Heart right ventricle (tissue), 16 donors: ENCODE measurements around the gene KIF17. TPM values are rescaled to one million over a fixed set of nuclear protein-coding genes. Genes with fewer than 3 reads are reported as not detected.

ENCODE experiments used
- ATAC-seq, 8 donors: fragments of 200-7000 bp; cut with Tn5 transposase; one replicate each; pipeline ENCODE4 v1.9.1; 2020; ENCODE audit warnings: mild to moderate bottlenecking in 8 of 8, moderate library complexity in 8 of 8, moderate number of reproducible peaks in 1 of 8
- DNase-seq, 2 donors: peaks; one replicate each; pipeline ENCODE4 v3.0.0-alpha.2; 2020
- H3K27ac ChIP-seq, 10 donors: fragments of 200-600 bp; sonication (generic) in 2 of 10; one replicate each; pipeline versions ENCODE4 v1.5.0 to v1.8.0; 2020 to 2022; ENCODE audit warnings: mild to moderate bottlenecking in 3 of 10
- H3K27me3 ChIP-seq, 7 donors: fragments of 200-600 bp; one replicate each; pipeline ENCODE4 v1.8.0; 2021 to 2022; ENCODE audit warnings: mild to moderate bottlenecking in 2 of 7
- H3K36me3 ChIP-seq, 9 donors: fragments of 200-600 bp; sonication (generic) in 1 of 9; one replicate each; pipeline versions ENCODE4 v1.5.0 to v1.8.0; 2020 to 2022; ENCODE audit warnings: mild to moderate bottlenecking in 2 of 9
- H3K4me1 ChIP-seq, 9 donors: fragments of 200-600 bp; sonication (generic) in 1 of 9; one replicate each; pipeline versions ENCODE4 v1.5.0 to v1.8.0; 2020 to 2022; ENCODE audit warnings: mild to moderate bottlenecking in 4 of 9
- H3K4me3 ChIP-seq, 10 donors: fragments of 200-600 bp; sonication (generic) in 2 of 10; one replicate each; pipeline versions ENCODE4 v1.5.0 to v1.8.0; 2020 to 2022; ENCODE audit warnings: mild to moderate bottlenecking in 7 of 10, moderate library complexity in 2 of 10
- H3K9me3 ChIP-seq, 11 donors: fragments of 200-600 bp in 10 of 11; sonication (generic) in 2 of 11; one replicate each; pipeline versions ENCODE4 v1.5.0 to v1.8.0; 2013 to 2022; ENCODE audit warnings: mild to moderate bottlenecking in 2 of 11, control low read depth in 1 of 11, moderate library complexity in 1 of 11
- WGBS, 2 donors: extraction: QIAGEN DNeasy Blood & Tissue Kit; methylation state at CpG; one replicate each; pipeline ENCODE4 v1.1.7; 2013; ENCODE audit warnings: inconsistent platforms in 1 of 2; 5-methylcytosine and 5-hydroxymethylcytosine counted together
- intact Hi-C, 10 donors: fragments of 100-400 bp; cut with DNase I; formaldehyde crosslinking; loops; one replicate each; pipeline versions ENCODE4 v1.11.1 to v1.14.2; 2022
- polyA plus RNA-seq, 2 donors: library from polyadenylated mRNA; stranded (reverse); fragments of 200-250 nt; gene quantifications; one replicate each; pipeline ENCODE4 v1.2.3, GENCODE V29; 2013
- total RNA-seq, 10 donors: library from RNA; stranded (reverse); fragmentation: NEBNext Ultra II Directional in 3 of 10; extraction: Animal tissue kit (Norgen Biotek cat#: 25700) in 3 of 10; gene quantifications; one replicate each; pipeline versions ENCODE4 v1.2.1 to v1.2.4, GENCODE V29; 2021 to 2023
- TF ChIP-seq, protein P1 (sequence below), 9 donors: fragments of 200-600 bp; sonication (generic) in 2 of 9; IDR thresholded peaks; one replicate each; pipeline versions ENCODE4 v1.5.0 to v1.8.0; 2021 to 2022; ENCODE audit warnings: antibody characterized with exemption in 9 of 9, mild to moderate bottlenecking in 5 of 9, moderate library complexity in 1 of 9
- donor health status: Arrhythmogenic right ventricular cardiomyopathy.
- donor health status: ischemic (EF 13 %, LVEDD 7.1; RV severe dilation, severe dysfunction).
- donor health status: healthy with polysubstance abuse.
- donor health status: DM: no; HTN: yes; CAD: no.
- donor health status: DM: no; HTN: no; CAD: no.
- donor health status: ischemic (EF 25% LVEDD 6.9; RV normal size, moderate dysfunction).
- donor health status: ischemic (EF 25% LVEDD 5.7; RV mildly dilated, moderate dysfunction).
- donor health status: healthy.
- donor health status: DM: yes; HTN: yes; CAD: no.
- donor health status: Ischemic cardiomyopathy.
- donor health status: ischemic (EF 35%, LVEDD 5.7; RV mildly dilated, moderate dysfunction).
- donor health status: nonischemic (EF 11% LVEDD 7.7; RV severe dilation, severe dysfunction).
- donor health status: DM: yes; HTN: yes; CAD: no.
- donor health status: PGD.
- donor health status: ischemic (EF 29% LVEDD 5.4; RV normal size, mild dysfunction).
- donor health status: nonischemic (EF 23%, LVEDD 6.1; RV moderate dilation, normal function).

The KIF17 gene
- total and polyA plus RNA-seq, 12 donors, result 2.7 to 7.5 (median 5.2) TPM

DNA sequence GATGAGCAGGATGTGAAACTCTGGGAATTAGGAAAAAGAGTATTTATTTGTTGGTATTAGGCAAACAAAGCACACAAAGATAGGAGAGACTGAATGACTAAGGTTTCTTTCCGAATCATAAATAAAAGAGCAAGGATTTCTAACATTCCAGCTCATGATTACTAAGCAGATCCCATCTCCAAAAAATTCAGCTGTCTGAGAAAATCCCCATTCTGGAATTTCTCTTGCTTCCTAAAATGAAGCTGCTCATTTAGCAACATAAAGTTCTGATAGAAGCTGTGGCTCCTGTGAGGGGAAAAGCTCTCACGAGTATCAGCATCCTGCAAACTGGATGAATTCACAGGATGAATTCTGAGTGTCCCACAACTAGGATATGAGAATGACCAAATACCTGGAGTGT is 21.4 kb upstream of the KIF17 start:
- no peaks in the 10 kb centered on the region for H3K9me3 ChIP-seq
- DNase-seq (no peak), ATAC-seq (no peak)
- 77 to 79% methylated on average over 2 of the region's 2 CpGs for WGBS, 2 donors
- H3K4me1 ChIP-seq, result peaks cover 0 to 7% (median 0%) of the 10 kb centered on the region in 9 donors
- TF ChIP-seq, protein P1, sequence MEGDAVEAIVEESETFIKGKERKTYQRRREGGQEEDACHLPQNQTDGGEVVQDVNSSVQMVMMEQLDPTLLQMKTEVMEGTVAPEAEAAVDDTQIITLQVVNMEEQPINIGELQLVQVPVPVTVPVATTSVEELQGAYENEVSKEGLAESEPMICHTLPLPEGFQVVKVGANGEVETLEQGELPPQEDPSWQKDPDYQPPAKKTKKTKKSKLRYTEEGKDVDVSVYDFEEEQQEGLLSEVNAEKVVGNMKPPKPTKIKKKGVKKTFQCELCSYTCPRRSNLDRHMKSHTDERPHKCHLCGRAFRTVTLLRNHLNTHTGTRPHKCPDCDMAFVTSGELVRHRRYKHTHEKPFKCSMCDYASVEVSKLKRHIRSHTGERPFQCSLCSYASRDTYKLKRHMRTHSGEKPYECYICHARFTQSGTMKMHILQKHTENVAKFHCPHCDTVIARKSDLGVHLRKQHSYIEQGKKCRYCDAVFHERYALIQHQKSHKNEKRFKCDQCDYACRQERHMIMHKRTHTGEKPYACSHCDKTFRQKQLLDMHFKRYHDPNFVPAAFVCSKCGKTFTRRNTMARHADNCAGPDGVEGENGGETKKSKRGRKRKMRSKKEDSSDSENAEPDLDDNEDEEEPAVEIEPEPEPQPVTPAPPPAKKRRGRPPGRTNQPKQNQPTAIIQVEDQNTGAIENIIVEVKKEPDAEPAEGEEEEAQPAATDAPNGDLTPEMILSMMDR (IDR thresholded peaks at IDR 0.05), result no peak
- no peak overlapping the region for H3K4me3 ChIP-seq
- H3K36me3 ChIP-seq, result peaks cover 0 to 78% (median 28%) of the 10 kb centered on the region in 9 donors
- intact Hi-C loops, result loop anchor here in 2 of 10 donors (10.0 kb wide), 1 partner anchor 214 kb away; no protein-coding TSS in a partner anchor
- H3K27me3 ChIP-seq, result no peaks in the 10 kb centered on the region
- no peak overlapping the region for H3K27ac ChIP-seq

DNA sequence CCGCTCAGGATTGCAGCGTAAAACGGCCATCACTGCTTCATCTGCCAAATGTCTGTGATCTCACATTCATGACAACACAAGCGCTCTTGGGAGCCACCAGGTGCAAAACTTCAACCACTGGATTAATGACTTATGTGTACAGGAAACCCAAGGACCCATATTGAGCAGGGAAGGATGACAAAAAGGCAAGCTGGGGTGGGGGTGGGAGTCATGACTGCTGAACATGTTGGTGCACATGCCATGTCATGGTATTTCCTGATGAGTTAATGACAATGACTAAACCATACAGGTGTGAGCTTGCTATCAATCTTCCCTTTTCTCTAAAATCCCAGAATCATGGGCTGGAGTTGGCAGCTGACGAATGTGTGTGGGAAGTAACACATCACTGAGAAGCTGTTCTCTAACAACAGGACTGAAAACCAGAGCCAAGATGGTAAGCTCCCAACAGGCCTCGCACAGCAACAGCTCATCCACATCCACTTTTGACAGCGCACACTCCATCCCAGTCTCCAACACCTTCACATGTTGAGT is 17.8 kb upstream of the KIF17 start:
- 85 to 87% methylated on average over 7 of the region's 7 CpGs for WGBS, 2 donors
- no peak overlapping the region for H3K4me3 ChIP-seq

GRCh38 chr1:20733360-20733975 is 15.7 kb upstream of the KIF17 start:
- TF ChIP-seq, protein P1 (IDR thresholded peaks at IDR 0.05), result no peak
- peaks cover 0 to 51% (median 37%) of the 10 kb centered on the region in 7 donors for H3K27me3 ChIP-seq
- WGBS, 2 donors, result 21 to 22% methylated on average over 7 of the region's 7 CpGs
- no peaks in the 10 kb centered on the region for H3K9me3 ChIP-seq
- H3K27ac ChIP-seq, result peak overlapping the region in 2 of 10 donors; percentile 19 to 25
- H3K36me3 ChIP-seq, result peaks cover 0 to 21% (median 0%) of the 10 kb centered on the region in 9 donors
- peak overlapping the region in 8 of 10 donors; percentile 57 to 65 (median 61) for H3K4me3 ChIP-seq
- peaks cover 9 to 23% (median 21%) of the 10 kb centered on the region in 9 donors for H3K4me1 ChIP-seq
- intact Hi-C loops, result loop anchor here in 2 of 10 donors (10.0 kb wide), 1 partner anchor 209 kb away; no protein-coding TSS in a partner anchor
- DNase-seq (no peak), ATAC-seq (peak in 2 of 8 donors; percentile 20 to 28)

More for the DNA sequence above, 17.8 kb upstream of the KIF17 start:
- Histone ChIP-seq H3K27ac (no peak overlapping the region), H3K27me3 (peaks cover 0 to 29% (median 16%) of the 10 kb centered on the region in 7 donors), H3K4me1 (peaks cover 9 to 28% (median 21%) of the 10 kb centered on the region in 9 donors), H3K9me3 (no peaks in the 10 kb centered on the region), H3K36me3 (peaks cover 0 to 42% (median 5%) of the 10 kb centered on the region in 9 donors)
- no peak for ATAC-seq
- TF ChIP-seq, protein P1 (IDR thresholded peaks at IDR 0.05), result no peak
- intact Hi-C loops, result loop anchor here in 2 of 10 donors (10.0 kb wide), 1 partner anchor 211 kb away; no protein-coding TSS in a partner anchor
- DNase-seq, result no peak

- DNase-seq (peak in 1 of 2 donors; percentile 48), ATAC-seq (peak; percentile 36 to 80 (median 74))
- peaks cover 9 to 23% (median 21%) of the 10 kb centered on the region in 9 donors for H3K4me1 ChIP-seq
Observed at GRCh38 chr1:20732588-20733359, 15.0 kb upstream of the KIF17 start, which contains the start of gene SH2D5. Gene SH2D5 (minus strand): TSS chr1:20732703. CDS start chr1:20728044, 4,659 bp downstream.

More at GRCh38 chr1:20732588-20733359, 15.0 kb upstream of the KIF17 start, which contains the start of gene SH2D5:
- Histone ChIP-seq H3K27ac (peak within 1 kb of the TSS in 3 of 10 donors; percentile 10 to 25 (median 19)), H3K4me3 (peak within 1 kb of the TSS; percentile 50 to 65 (median 60)), H3K9me3 (no peaks in the 10 kb centered on the region), H3K36me3 (peaks cover 0 to 14% (median 0%) of the 10 kb centered on the region in 9 donors), H3K27me3 (peaks cover 0 to 58% (median 40%) of the 10 kb centered on the region in 7 donors)
- intact Hi-C loops, result loop anchor here in 2 of 10 donors (10.0 kb wide), 1 partner anchor 208 kb away; no protein-coding TSS in a partner anchor
- WGBS, 2 donors, result 1% methylated on average over 38 of the region's 38 CpGs
- TF ChIP-seq, protein P1 (IDR thresholded peaks at IDR 0.05), result peak in 7 of 9 donors; percentile 15 to 54 (median 38)
